Adrenal gland (tissue), 5 donors: Measurements from ENCODE around the gene FYB1.

Source experiments
- POLR2A ChIP-seq, 2 donors: fragments of 450-650 bp; IDR thresholded peaks; one replicate each; pipeline ENCODE4 v1.6.1; 2017; ENCODE audit warnings: antibody characterized with exemption in 2 of 2, mild to moderate bottlenecking in 2 of 2, moderate library complexity in 1 of 2
- TF ChIP-seq, protein P1 (sequence below), 6 experiments: fragments of 450-650 bp in 4 of 6; fragments of 200-600 bp in 2 of 6; sonication (generic) in 1 of 6; IDR thresholded peaks; 1 replicate in 5 of 6; 2 replicates in 1 of 6; pipeline versions ENCODE4 v1.5.1 to v1.8.0; 2016 to 2021; ENCODE audit warnings: antibody characterized with exemption in 6 of 6, mild to moderate bottlenecking in 2 of 6, moderate library complexity in 1 of 6
- donor health status: DM: no; HTN: no; CAD: no.

DNA sequence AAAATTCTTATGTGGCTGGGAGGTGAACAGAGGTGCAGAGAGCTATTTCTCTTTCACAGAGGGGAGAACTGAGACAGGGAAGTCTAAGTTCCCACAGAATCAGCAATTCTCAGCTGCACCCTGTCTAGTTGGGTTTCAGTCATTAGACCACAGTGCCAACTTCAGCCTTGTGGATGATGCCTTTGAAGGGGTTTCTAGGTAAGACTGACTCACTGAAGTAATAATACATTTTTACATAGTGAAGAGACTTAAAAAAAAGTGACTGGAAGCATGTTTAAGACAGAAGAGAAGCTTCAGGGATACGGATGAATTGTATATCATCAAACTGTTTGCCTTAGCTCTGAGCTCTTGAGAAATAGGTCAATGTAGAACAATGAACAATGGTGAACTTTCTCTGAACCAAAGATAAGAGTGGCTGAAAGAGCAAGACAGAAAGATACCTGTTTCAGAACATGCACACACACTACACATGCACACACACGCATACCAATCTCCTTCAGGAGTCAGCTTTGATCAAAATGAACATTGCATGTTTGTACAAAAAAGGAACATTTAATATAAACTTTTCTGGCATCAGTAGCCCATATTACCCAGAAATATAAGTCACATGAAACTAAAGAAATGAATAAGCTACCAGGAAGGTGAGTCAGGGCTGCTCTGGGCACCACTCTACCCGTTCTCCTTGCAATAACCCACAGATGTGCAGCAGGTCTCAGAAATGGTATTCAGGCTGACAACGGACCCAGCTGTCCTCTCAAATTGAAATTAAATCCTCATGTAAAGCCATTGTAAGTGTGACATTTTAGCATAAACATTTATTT is 12.6 kb upstream of the FYB1 start:
- TF ChIP-seq, protein P1, sequence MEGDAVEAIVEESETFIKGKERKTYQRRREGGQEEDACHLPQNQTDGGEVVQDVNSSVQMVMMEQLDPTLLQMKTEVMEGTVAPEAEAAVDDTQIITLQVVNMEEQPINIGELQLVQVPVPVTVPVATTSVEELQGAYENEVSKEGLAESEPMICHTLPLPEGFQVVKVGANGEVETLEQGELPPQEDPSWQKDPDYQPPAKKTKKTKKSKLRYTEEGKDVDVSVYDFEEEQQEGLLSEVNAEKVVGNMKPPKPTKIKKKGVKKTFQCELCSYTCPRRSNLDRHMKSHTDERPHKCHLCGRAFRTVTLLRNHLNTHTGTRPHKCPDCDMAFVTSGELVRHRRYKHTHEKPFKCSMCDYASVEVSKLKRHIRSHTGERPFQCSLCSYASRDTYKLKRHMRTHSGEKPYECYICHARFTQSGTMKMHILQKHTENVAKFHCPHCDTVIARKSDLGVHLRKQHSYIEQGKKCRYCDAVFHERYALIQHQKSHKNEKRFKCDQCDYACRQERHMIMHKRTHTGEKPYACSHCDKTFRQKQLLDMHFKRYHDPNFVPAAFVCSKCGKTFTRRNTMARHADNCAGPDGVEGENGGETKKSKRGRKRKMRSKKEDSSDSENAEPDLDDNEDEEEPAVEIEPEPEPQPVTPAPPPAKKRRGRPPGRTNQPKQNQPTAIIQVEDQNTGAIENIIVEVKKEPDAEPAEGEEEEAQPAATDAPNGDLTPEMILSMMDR (IDR thresholded peaks at IDR 0.05): no peak
- TF ChIP-seq POLR2A (IDR thresholded peaks at IDR 0.05): no peak
